Epithelial cell of proximal tubule (primary cell): ENCODE results near the gene ASIC4. TPM values are rescaled to one million over a fixed set of nuclear protein-coding genes. Genes with fewer than 3 reads are reported as not detected.

Source experiments
- DNase-seq: peaks from one replicate; pipeline ENCODE4 v3.0.0-alpha.2; 2011; ENCODE audit warnings: low read depth
- H3K4me3 ChIP-seq: 2 replicates; pipeline ENCODE4 v1.5.1; 2011; ENCODE audit warnings: low read depth, mild to moderate bottlenecking, low read length
- total RNA-seq: library from RNA; depleted of rRNA; stranded (reverse); fragments of >200 nt; gene quantifications from 2 replicates; pipeline ENCODE4 v1.2.3, GENCODE V29; 2015
- TF ChIP-seq, protein P1 (sequence below): conservative IDR thresholded peaks from 2 replicates; pipeline ENCODE4 v1.5.1; 2012; ENCODE audit warnings: low read depth, mild to moderate bottlenecking, low read length

The ASIC4 gene
- not detected in 2 replicates for total RNA-seq

DNA sequence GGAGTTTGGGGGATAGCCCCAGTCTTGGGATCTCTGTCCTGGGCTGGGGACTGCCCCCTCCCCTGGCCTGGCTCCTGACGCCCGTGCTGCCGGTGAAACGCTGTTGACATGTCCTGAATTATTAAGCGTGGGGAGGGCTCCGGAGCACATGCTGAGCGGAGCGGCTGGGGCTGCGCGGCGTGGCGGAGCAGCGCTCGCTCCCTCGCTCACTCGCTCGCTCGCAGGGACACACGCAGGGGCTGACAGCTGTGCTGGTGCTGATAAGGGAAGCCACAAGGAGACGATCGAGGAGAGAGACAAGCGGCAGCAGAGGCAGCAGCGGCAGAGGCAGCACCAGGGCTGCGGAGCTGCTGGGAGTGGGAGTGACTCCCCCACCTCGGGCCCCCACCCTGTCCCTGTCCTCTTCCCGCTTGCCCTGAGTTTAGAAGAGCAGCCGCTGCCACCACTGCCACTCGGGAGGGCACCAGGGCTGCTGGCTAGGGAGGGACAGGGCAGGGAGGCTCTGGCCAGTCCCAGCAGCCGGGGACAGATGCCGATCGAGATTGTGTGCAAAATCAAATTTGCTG lies at the start of gene ASIC4:
Gene ASIC4 (plus strand): TSS at position 287 of the 566 bp plus-strand sequence. CDS start 243 bp downstream, at position 530.
- no peak within 1 kb of the TSS for H3K4me3 ChIP-seq
- DNase-seq = no peak
- TF ChIP-seq, protein P1, sequence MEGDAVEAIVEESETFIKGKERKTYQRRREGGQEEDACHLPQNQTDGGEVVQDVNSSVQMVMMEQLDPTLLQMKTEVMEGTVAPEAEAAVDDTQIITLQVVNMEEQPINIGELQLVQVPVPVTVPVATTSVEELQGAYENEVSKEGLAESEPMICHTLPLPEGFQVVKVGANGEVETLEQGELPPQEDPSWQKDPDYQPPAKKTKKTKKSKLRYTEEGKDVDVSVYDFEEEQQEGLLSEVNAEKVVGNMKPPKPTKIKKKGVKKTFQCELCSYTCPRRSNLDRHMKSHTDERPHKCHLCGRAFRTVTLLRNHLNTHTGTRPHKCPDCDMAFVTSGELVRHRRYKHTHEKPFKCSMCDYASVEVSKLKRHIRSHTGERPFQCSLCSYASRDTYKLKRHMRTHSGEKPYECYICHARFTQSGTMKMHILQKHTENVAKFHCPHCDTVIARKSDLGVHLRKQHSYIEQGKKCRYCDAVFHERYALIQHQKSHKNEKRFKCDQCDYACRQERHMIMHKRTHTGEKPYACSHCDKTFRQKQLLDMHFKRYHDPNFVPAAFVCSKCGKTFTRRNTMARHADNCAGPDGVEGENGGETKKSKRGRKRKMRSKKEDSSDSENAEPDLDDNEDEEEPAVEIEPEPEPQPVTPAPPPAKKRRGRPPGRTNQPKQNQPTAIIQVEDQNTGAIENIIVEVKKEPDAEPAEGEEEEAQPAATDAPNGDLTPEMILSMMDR = no peak

DNA sequence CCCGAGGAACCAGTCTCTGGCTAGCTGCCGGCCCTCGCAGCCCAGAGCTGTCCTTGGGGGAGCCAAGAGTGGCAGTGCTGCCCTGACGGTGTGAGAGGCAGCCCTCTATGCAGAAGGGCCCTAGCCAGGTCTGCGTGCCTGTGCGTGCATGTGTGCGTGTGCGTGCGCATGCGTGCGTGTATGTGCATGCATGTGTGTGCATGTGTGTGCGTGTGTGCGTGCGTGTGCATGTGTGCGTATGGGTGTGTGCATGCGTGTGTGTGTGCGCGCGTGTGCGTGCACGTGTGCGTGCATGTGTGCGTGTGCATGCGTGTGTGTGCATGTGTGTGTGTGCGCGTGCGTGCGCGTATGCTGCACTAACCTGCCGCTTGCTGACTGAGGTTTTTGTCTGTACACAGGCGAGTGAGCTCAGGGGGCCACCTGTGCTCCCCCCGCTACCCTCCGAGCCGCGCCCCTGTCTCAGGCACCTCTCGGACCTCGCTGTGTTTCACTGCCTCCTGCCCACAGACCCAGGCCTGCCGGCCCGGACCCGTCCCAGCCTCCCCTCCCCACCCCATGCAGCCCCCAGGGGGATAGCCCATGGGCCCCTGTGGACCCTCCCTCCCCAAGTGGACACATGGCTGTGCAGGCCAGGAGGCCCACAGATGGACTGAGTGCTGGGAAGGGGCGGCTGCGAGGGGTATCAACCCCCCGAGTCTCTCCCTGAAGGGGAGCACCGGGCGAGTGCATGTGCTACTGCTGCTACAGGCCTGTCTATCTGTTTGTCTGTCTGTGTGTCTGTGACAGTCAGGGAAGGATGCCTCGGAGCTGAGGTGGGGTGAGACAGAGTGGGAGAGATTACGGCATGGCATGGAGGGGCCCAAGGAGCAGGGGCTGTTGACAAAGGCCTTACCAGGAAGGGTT lies 48.4 kb upstream of the ASIC4 start:
- no peak overlapping the region for H3K4me3 ChIP-seq
- TF ChIP-seq, protein P1 = no peak
- DNase-seq = no peak

- no peak overlapping the region for H3K4me3 ChIP-seq
- TF ChIP-seq, protein P1 = no peak
- DNase-seq = no peak
These were observed 47.2 kb upstream of the ASIC4 start for GRCh38 chr2:219466816-219467735.

- no peak for DNase-seq
- no peak overlapping the region for H3K4me3 ChIP-seq
- TF ChIP-seq, protein P1 = no peak
These were observed 46.6 kb upstream of the ASIC4 start for GRCh38 chr2:219467736-219468075.

DNA sequence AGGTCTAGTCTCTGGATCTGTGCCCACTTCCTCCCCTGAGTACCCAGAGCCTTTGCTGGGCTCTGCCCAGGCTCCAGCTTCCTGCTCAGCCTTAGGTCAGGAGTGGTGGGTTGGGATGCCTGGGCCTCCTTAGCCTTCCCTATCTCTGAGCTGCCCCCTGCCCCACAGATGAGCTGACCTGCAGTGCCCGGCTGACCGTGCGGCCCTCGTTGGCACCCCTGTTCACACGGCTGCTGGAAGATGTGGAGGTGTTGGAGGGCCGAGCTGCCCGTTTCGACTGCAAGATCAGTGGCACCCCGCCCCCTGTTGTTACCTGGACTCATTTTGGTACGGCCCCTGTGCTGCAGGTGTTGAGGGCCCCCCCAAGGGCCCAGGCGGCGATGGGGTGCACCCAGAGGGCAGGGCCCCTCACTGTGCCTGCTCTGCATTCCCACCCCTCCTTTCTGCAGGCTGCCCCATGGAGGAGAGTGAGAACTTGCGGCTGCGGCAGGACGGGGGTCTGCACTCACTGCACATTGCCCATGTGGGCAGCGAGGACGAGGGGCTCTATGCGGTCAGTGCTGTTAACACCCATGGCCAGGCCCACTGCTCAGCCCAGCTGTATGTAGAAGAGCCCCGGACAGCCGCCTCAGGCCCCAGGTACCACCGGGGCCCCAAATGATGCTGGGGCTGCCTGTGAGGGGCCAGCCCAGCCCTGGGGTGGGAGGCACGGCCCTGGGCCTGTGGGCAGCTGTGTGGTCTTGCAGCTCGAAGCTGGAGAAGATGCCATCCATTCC lies 45.7 kb upstream of the ASIC4 start:
- TF ChIP-seq, protein P1 = no peak
- H3K4me3 ChIP-seq = no peak overlapping the region
- DNase-seq = no peak

- TF ChIP-seq, protein P1 = no peak
- no peak for DNase-seq
- H3K4me3 ChIP-seq = no peak overlapping the region
These were observed 45.0 kb upstream of the ASIC4 start for GRCh38 chr2:219469186-219469724.
